Daoy (cell line): ENCODE data around the gene SSC4D. TPM values are rescaled to one million over a fixed set of nuclear protein-coding genes. Genes with fewer than 3 reads are reported as not detected.

Source experiments
- DNase-seq: peaks from one replicate; pipeline ENCODE4 v3.0.0-alpha.2; 2015; ENCODE audit warnings: low read depth
- total RNA-seq: library from RNA; depleted of rRNA; stranded (reverse); fragments of >200 nt; shearing (Covaris generic); gene quantifications from 2 replicates; pipeline ENCODE4 v1.2.3, GENCODE V29; 2014; rRNA removed

Gene SSC4D
- total RNA-seq, 1 experiment from 2014 or later, result 2.5 TPM

- DNase-seq, result no peak
Observed at GRCh38 chr7:76354516-76354915, 55.0 kb downstream of the SSC4D start.

- DNase-seq, result no peak
Observed at GRCh38 chr7:76353744-76354143, 55.8 kb downstream of the SSC4D start.

- no peak for DNase-seq
Observed at GRCh38 chr7:76352193-76352592, 57.3 kb downstream of the SSC4D start.

GRCh38 chr7:76351372-76351771 is 58.1 kb downstream of the SSC4D start:
- no peak for DNase-seq

GRCh38 chr7:76349313-76349885 is 60.1 kb downstream of the SSC4D start:
- no peak for DNase-seq

- no peak for DNase-seq
Observed at GRCh38 chr7:76347710-76348109, 61.8 kb downstream of the SSC4D start.

- no peak for DNase-seq
Observed at GRCh38 chr7:76346778-76347177, 62.7 kb downstream of the SSC4D start.

- no peak for DNase-seq
Observed at GRCh38 chr7:76346097-76346496, 63.4 kb downstream of the SSC4D start.

GRCh38 chr7:76343931-76344321 is 65.6 kb downstream of the SSC4D start:
- no peak for DNase-seq

GRCh38 chr7:76343294-76343930 is 66.1 kb downstream of the SSC4D start:
- DNase-seq, result no peak

GRCh38 chr7:76342222-76342621 is 67.3 kb downstream of the SSC4D start:
- DNase-seq, result no peak

- no peak for DNase-seq
Observed at GRCh38 chr7:76340617-76341131, 68.8 kb downstream of the SSC4D start.

Other genes starting within 250 kb of the SSC4D start
- 0.29 and 1.8 TPM in 2 replicates for gene SRRM3, start 207.8 kb downstream of the SSC4D start, total RNA-seq
- gene HSPB1, start 107.0 kb downstream of the SSC4D start, total RNA-seq, result 27.8 and 32.1 TPM in 2 replicates
- 53.9 and 57.6 TPM in 2 replicates for gene YWHAG, start 50.7 kb downstream of the SSC4D start, total RNA-seq
- gene ZP3, start 15.3 kb upstream of the SSC4D start, total RNA-seq, result 2.0 and 3.8 TPM in 2 replicates
- gene DTX2, start 52.0 kb upstream of the SSC4D start, total RNA-seq, result 13.3 and 15.1 TPM in 2 replicates
- gene UPK3B, start 100.9 kb upstream of the SSC4D start, total RNA-seq, result not detected in 2 replicates
- under 0.01 TPM in 1 of 2 replicates, not detected in the other for gene SPDYE16, start 133.6 kb upstream of the SSC4D start, total RNA-seq
- gene POMZP3, start 217.6 kb upstream of the SSC4D start, total RNA-seq, result 2.9 and 4.4 TPM in 2 replicates